PFSK-1 (cell line): Measurements from ENCODE around the gene TTC27.

Experiments
- FOXP2 ChIP-seq: optimal IDR thresholded peaks from 2 replicates; pipeline ENCODE3; 2011; ENCODE audit warnings: borderline replicate concordance, control low read depth, inconsistent platforms; ENCODE audit not compliant: insufficient read depth; ENCODE audit errors: extremely low read length, extremely low read depth
- POLR2AphosphoS5 ChIP-seq: IDR thresholded peaks from 2 replicates; pipeline ENCODE4 v1.6.1; 2012; ENCODE audit warnings: low read depth, mild to moderate bottlenecking, control low read depth, low read length, moderate library complexity
- SIN3A ChIP-seq: IDR thresholded peaks from 2 replicates; pipeline ENCODE4 v1.6.1; 2012; ENCODE audit warnings: mild to moderate bottlenecking, low read length, moderate library complexity, borderline replicate concordance; ENCODE audit not compliant: insufficient read depth
- TAF1 ChIP-seq: IDR thresholded peaks from 2 replicates; pipeline ENCODE4 v1.6.1; 2012; ENCODE audit warnings: low read length, control low read depth, borderline replicate concordance; ENCODE audit not compliant: insufficient read depth
- TF ChIP-seq, protein P1 (sequence below), 2 experiments: IDR thresholded peaks; 2 replicates each; pipeline versions ENCODE4 v1.6.1 to v1.8.0; 2011 to 2012; ENCODE audit warnings: low read depth in 2 of 2, low read length in 2 of 2, control low read depth in 1 of 2, inconsistent platforms in 1 of 2, mild to moderate bottlenecking in 1 of 2, moderate library complexity in 1 of 2; ENCODE audit not compliant: insufficient read depth in 1 of 2

Gene TTC27

GRCh38 chr2:32723467-32724079, 95.7 kb downstream of the TTC27 start:
- TF ChIP-seq POLR2AphosphoS5: no peak
- TF ChIP-seq, protein P1, sequence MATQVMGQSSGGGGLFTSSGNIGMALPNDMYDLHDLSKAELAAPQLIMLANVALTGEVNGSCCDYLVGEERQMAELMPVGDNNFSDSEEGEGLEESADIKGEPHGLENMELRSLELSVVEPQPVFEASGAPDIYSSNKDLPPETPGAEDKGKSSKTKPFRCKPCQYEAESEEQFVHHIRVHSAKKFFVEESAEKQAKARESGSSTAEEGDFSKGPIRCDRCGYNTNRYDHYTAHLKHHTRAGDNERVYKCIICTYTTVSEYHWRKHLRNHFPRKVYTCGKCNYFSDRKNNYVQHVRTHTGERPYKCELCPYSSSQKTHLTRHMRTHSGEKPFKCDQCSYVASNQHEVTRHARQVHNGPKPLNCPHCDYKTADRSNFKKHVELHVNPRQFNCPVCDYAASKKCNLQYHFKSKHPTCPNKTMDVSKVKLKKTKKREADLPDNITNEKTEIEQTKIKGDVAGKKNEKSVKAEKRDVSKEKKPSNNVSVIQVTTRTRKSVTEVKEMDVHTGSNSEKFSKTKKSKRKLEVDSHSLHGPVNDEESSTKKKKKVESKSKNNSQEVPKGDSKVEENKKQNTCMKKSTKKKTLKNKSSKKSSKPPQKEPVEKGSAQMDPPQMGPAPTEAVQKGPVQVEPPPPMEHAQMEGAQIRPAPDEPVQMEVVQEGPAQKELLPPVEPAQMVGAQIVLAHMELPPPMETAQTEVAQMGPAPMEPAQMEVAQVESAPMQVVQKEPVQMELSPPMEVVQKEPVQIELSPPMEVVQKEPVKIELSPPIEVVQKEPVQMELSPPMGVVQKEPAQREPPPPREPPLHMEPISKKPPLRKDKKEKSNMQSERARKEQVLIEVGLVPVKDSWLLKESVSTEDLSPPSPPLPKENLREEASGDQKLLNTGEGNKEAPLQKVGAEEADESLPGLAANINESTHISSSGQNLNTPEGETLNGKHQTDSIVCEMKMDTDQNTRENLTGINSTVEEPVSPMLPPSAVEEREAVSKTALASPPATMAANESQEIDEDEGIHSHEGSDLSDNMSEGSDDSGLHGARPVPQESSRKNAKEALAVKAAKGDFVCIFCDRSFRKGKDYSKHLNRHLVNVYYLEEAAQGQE (IDR thresholded peaks at IDR 0.05; ENCODE audit: insufficient read depth in 1 of 2, low read depth in 2 of 2, low read length in 2 of 2): no peak

DNA sequence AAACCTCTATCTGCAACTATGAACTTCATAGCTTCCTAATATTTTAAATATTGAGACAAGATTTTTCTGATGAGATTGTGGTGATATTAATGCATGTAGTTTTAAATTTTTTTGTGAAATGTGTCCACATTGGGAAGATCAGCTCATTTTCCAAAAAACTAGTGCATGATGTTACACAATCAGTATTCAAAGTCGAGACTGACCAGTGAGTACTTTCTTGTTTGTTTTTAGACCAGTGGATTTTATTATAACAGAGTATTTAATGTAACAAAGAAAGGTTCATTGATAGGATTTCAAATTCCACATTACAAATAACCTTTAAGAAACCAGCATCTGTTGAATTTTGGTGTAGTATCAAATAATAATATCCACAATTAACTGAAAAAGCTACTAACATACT, 99.3 kb downstream of the TTC27 start:
- TF ChIP-seq POLR2AphosphoS5 (no peak), FOXP2 (no peak), SIN3A (no peak), TAF1 (no peak)
- TF ChIP-seq, protein P1 (IDR thresholded peaks at IDR 0.05; ENCODE audit: insufficient read depth in 1 of 2, low read depth in 2 of 2, low read length in 2 of 2): no peak

GRCh38 chr2:32732120-32732519, 104.3 kb downstream of the TTC27 start:
- no peak for TF ChIP-seq FOXP2
- TF ChIP-seq SIN3A: no peak
- TF ChIP-seq, protein P1 (IDR thresholded peaks at IDR 0.05; ENCODE audit: insufficient read depth in 1 of 2, low read depth in 2 of 2, low read length in 2 of 2): no peak
- TF ChIP-seq POLR2AphosphoS5: no peak
- TF ChIP-seq TAF1: no peak

DNA sequence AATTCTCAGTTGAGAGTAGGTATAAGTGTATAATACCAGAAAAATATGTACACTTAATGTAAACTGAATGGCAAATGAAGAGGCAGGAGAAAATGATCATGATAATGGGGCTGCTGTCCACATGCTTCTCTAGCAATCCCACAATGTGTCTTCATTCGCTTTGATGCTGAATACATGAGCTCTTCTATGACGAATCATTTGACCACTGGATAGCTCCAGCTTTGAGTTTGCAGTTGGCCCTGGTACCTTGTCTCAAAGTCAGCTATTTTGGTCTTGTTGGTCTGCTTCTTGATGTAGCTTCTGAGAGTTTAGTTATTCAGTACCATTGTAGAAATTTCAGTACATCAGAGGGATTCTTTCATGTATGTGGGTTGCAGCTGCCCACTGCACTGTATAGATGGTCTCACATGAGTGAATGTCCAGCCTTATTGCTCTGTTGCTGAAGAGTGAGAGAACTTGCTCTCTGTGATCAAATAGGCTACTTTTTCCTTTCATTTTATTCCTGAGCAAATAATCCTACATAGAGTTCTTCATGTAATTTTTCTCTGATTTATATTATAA, 105.1 kb downstream of the TTC27 start:
- TF ChIP-seq, protein P1 (IDR thresholded peaks at IDR 0.05; ENCODE audit: insufficient read depth in 1 of 2, low read depth in 2 of 2, low read length in 2 of 2): peak; percentile 18 to 51; a peak in 1 of 4 replicates
- TF ChIP-seq SIN3A (no peak), TAF1 (no peak), POLR2AphosphoS5 (no peak), FOXP2 (no peak)

GRCh38 chr2:32735348-32735747, 107.5 kb downstream of the TTC27 start:
- TF ChIP-seq FOXP2 (no peak), POLR2AphosphoS5 (no peak), TAF1 (no peak), SIN3A (no peak)
- TF ChIP-seq, protein P1 (IDR thresholded peaks at IDR 0.05; ENCODE audit: insufficient read depth in 1 of 2, low read depth in 2 of 2, low read length in 2 of 2): no peak
